Activated naive CD4-positive, alpha-beta T cell treated with anti-CD3 and anti-CD28 coated beads, Interleukin-2, amount 50 U/mL, for 24 hours (primary cell): ENCODE data around the gene C16orf95.

Experiments used
- H3K27ac Mint-ChIP-seq: one replicate; pipeline ENCODE4 v1.8.0; 2021; ENCODE audit warnings: mild to moderate bottlenecking, mixed read lengths
- H3K27me3 Mint-ChIP-seq: one replicate; pipeline ENCODE4 v1.8.0; 2021; ENCODE audit warnings: mixed read lengths
- H3K36me3 Mint-ChIP-seq: one replicate; pipeline ENCODE4 v1.8.0; 2021; ENCODE audit warnings: mixed read lengths
- H3K4me1 Mint-ChIP-seq: one replicate; pipeline ENCODE4 v1.8.0; 2021; ENCODE audit warnings: mixed read lengths
- H3K4me3 Mint-ChIP-seq: one replicate; pipeline ENCODE4 v1.8.0; 2021; ENCODE audit warnings: mild to moderate bottlenecking, mixed read lengths
- H3K9me3 Mint-ChIP-seq: one replicate; pipeline ENCODE4 v1.8.0; 2021; ENCODE audit warnings: mixed read lengths

The C16orf95 gene

DNA sequence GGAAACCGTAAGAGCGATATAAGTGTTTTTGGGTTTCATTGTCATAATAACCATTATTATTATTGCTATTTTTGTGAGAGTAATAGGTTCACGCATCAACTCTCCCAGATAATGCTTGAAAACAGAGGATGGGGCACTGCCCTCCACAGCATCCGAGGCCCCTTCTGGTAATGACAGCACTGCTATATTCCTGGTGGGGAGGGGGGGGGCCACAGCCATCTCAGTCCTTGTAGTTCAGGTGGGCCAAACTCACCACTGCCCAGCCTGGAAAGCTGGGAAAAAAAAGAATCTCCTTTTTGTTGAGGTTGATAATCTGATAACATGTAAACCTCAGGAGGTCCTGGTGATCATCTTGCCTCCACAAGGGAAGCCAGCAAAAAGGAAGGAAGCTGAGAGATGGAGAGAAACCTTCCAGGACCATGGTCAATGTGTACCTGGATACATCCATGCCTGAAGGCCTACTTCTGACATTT lies 706 bp downstream of the C16orf95 start:
- Mint-ChIP-seq H3K27ac (peak overlapping the region; percentile 98), H3K4me1 (peaks cover 14% of the 10 kb centered on the region), H3K36me3 (no peaks in the 10 kb centered on the region), H3K9me3 (no peaks in the 10 kb centered on the region), H3K27me3 (no peaks in the 10 kb centered on the region), H3K4me3 (peak overlapping the region; percentile 97)

DNA sequence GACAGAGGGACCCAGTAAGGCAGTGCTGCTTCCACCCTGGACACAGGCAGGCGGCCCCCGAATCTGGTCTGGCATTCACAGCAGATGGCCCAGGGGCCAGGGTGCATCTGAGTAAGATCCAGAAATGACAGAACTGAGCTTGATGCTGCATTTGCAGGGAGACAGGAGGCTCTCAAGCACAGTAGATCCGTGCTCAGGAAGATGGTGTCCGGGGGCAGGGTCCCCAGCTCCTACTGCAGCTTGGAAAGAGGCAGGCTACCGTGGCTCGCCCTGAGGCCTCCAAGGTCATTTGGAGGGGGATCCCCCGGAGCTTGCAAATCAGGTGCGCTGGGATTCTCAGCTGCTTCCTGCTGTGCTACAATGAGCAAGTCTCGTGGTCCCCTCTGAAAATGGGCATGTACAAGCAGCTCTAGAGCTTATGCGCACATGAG lies 2.2 kb downstream of the C16orf95 start:
- Mint-ChIP-seq H3K36me3 (no peaks in the 10 kb centered on the region), H3K4me3 (no peak overlapping the region), H3K4me1 (peaks cover 14% of the 10 kb centered on the region), H3K27ac (no peak overlapping the region), H3K27me3 (no peaks in the 10 kb centered on the region), H3K9me3 (no peaks in the 10 kb centered on the region)

DNA sequence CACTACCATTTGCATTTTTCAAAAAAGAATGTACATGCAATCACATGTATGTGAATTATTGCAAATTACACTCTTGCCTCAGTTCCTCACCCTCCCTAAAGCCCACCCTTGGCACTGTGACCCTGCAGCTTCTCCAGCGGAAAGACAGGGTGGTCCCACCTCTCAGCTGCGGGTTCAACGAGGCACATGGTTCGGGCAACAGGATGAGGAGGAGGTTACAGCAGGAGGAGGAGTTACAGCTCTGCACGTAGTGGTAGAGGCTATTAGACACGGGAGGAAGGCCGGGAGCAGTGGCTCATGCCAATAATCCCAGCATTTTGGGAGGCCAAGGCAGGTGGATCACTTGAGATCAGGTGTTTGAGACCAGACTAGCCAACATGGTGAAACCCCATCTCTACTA lies 5.2 kb downstream of the C16orf95 start:
- Mint-ChIP-seq H3K36me3 (peaks cover 6% of the 10 kb centered on the region), H3K27ac (no peak overlapping the region)

DNA sequence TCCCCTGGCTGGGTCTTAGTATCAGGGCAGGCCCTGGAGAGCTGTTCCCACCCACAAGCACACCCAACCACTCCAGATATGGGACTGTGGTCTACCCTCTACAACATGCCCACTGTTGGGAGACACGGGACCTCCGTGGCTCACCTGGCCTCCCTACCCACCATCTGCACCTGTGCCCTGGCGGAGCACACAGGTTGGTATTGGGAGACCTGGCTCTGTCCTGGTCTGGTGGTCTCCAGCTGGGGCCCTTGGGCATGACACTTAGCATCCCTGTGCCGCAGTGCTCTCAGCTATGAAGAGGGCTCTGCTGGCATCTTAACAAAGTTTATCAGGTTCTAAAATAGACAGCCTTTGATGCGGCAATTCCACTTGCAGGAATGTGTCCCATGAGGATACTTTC lies 5.8 kb downstream of the C16orf95 start:
- no peaks in the 10 kb centered on the region for H3K27me3 Mint-ChIP-seq
- H3K27ac Mint-ChIP-seq = no peak overlapping the region
- H3K4me3 Mint-ChIP-seq = no peak overlapping the region
- no peaks in the 10 kb centered on the region for H3K9me3 Mint-ChIP-seq
- H3K36me3 Mint-ChIP-seq = peaks cover 6% of the 10 kb centered on the region
- H3K4me1 Mint-ChIP-seq = no peaks in the 10 kb centered on the region

More for the DNA sequence above, 5.2 kb downstream of the C16orf95 start:
- Mint-ChIP-seq H3K9me3 (no peaks in the 10 kb centered on the region), H3K27me3 (no peaks in the 10 kb centered on the region), H3K4me3 (no peak overlapping the region), H3K4me1 (no peaks in the 10 kb centered on the region)

DNA sequence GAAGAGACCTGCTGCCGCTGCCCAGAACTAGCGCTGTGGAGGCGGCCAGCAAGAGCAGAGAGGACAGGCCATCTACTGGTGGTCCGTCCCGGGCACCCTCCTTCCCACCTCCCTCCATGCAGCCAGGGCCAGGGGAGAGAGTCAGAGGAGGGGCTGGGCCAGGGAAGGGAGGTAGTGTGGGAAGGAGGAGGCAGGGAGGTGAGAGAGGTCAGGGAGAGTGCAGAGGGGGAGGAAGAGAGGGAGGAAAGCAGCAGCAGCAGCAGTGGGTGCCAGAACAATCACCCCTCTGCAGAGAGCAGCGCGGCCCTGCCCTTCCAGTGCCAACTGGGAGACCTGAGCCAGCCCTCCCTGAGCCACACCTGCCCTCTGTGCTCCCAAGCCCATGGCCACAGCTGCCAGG lies 6.6 kb downstream of the C16orf95 start:
- Mint-ChIP-seq H3K36me3 (peaks cover 6% of the 10 kb centered on the region), H3K9me3 (no peaks in the 10 kb centered on the region), H3K4me1 (no peaks in the 10 kb centered on the region), H3K4me3 (no peak overlapping the region), H3K27ac (no peak overlapping the region), H3K27me3 (no peaks in the 10 kb centered on the region)

DNA sequence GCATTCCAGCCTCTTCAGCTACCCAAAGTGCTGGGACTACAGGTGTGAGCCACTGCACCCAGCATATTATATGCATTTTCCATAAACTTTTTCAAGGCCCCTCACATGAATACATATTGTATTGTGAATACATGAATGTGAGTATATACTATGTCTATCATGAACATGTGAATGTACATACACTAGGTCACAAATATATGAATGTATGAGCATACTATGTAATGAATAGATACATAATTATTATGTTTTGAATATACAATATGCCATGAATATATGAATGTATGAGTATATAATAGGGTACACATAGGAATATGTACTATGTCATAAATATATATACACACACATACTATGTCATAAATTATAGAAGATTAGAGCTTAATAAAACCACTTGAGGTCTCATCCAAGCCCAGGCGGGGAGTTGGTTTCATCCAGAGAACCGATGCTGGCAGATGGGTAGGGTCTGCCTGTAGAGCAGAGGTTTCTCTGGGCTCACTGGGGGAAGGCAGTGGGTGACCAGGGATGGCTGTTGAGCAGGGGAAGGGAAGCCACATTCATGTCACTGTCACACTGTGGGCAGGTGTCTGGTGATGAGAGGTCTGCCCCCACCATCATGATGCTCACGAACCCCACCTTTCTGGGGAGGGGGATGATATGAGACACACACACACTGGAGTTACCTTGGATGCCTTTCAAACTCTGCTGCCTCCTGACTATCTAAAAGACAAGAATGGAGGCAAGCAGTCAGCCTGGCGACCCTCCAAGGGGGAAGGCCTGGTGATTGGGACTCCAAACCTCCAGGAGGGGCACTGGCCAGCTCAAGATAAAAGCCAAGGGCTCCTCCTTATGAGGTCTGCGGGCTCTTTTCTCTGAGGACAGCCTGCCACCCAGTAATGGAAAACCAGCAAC lies 7.3 kb downstream of the C16orf95 start:
- Mint-ChIP-seq H3K27ac (no peak overlapping the region), H3K4me3 (no peak overlapping the region), H3K4me1 (no peaks in the 10 kb centered on the region), H3K9me3 (no peaks in the 10 kb centered on the region), H3K27me3 (no peaks in the 10 kb centered on the region), H3K36me3 (peaks cover 6% of the 10 kb centered on the region)

DNA sequence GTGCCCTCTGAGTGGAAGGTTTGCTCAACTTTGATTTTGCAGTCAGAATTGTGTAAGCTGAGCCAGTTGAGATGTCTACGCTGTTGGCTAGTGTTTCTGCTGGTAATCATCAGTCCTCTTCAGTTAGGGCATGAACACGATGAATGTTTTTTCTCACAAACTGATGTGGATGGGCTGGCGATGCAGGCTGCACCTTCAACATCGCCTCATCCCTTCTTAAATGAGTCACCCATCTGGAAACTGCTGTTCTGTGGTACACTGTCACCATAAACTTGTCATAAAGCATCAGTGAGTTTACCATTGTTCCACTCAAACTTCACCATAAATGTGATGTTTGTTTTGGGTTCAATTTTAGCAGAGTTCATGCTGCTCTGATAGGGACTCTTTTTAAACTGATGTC lies 8.4 kb downstream of the C16orf95 start:
- Mint-ChIP-seq H3K27me3 (no peaks in the 10 kb centered on the region), H3K9me3 (no peaks in the 10 kb centered on the region), H3K4me1 (peaks cover 4% of the 10 kb centered on the region), H3K36me3 (peaks cover 6% of the 10 kb centered on the region), H3K4me3 (no peak overlapping the region), H3K27ac (no peak overlapping the region)

DNA sequence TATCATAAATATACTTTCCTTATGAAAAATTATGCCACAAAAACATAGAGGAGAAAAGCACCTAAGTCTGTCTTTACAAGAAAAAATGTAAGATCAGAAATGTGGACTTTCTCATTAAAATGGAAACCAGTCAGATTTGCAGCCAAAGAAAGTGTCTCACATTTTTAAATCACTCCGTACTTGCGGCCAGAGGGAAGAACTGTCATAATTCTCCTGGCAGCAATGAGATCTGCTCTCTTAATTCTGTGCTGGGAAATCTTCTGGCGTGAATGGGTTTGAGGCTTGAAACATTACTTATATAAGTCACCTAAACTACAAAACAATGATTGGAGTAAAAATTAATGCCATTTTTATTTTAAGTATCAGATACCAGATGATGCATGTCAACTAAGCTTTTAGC lies 10.7 kb downstream of the C16orf95 start:
- Mint-ChIP-seq H3K9me3 (no peaks in the 10 kb centered on the region), H3K4me1 (peaks cover 13% of the 10 kb centered on the region)

DNA sequence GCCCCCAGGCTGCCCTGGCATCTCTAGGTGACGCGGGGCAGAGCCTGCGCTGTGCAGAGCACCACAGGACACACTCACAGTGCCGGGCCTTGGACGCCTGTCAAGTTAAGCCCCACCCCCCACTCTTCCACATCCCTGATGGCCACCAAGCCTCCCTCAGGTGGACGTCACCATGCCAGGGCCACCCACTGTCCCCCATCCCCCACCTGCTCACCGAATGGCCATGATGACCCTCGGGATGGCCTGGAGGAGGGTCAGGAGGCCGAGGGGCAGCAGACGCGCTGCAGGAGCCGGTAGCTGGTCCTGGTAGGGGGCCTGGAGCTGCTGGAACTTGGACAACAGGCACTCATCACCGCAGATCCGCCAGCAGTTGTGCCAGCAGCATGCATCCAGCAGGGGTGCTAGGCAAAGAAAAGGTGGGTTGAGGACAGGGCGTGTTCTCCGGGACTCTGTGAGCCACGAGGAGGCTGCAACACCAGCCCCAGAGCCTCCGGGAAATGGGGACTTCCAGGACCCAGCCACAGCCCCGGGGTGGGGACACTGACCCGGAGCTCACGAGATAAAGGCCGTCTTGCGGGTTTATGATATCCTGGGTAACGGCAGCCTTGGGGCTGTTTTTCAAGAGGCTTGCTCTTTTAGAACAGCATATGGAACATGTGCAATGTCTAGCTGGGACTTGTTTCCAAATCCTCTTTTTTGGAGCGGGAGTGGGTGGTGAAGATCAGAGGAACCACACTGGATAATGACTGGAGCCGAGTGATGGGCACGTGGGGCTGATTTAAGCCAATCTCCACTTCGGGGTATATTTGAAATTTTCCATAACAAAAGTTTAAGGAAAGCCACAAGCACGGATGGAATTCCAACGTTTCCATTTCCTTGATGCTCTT lies 11.4 kb downstream of the C16orf95 start:
- Mint-ChIP-seq H3K4me3 (no peak overlapping the region), H3K27ac (no peak overlapping the region), H3K27me3 (no peaks in the 10 kb centered on the region), H3K4me1 (peaks cover 13% of the 10 kb centered on the region), H3K36me3 (peaks cover 6% of the 10 kb centered on the region), H3K9me3 (no peaks in the 10 kb centered on the region)

More for the DNA sequence above, 10.7 kb downstream of the C16orf95 start:
- Mint-ChIP-seq H3K27me3 (no peaks in the 10 kb centered on the region), H3K36me3 (peaks cover 6% of the 10 kb centered on the region), H3K4me3 (no peak overlapping the region), H3K27ac (no peak overlapping the region)

DNA sequence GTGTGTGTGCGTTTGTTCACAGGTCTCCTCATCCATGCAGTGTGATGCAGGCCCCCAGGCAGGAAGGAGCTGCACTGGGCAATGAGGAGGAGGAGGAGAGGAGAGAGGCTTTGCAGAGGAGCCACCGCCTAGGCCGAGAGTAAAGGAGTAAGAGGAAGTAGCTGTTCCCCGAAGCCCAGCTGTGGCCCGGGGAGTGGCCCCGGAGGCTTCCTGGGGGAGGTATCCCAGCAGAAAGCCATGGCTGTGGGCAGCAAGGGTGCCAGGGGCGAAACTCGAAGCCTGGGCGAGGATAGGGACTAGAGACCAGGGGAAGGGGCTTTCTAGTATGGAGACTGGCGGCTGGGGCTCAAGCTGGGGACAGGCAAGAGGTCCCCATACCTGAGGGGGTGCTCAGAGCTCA lies 12.2 kb downstream of the C16orf95 start:
- H3K4me3 Mint-ChIP-seq = no peak overlapping the region
- no peak overlapping the region for H3K27ac Mint-ChIP-seq
- peaks cover 6% of the 10 kb centered on the region for H3K36me3 Mint-ChIP-seq
- H3K9me3 Mint-ChIP-seq = no peaks in the 10 kb centered on the region
- peaks cover 13% of the 10 kb centered on the region for H3K4me1 Mint-ChIP-seq
- H3K27me3 Mint-ChIP-seq = no peaks in the 10 kb centered on the region

DNA sequence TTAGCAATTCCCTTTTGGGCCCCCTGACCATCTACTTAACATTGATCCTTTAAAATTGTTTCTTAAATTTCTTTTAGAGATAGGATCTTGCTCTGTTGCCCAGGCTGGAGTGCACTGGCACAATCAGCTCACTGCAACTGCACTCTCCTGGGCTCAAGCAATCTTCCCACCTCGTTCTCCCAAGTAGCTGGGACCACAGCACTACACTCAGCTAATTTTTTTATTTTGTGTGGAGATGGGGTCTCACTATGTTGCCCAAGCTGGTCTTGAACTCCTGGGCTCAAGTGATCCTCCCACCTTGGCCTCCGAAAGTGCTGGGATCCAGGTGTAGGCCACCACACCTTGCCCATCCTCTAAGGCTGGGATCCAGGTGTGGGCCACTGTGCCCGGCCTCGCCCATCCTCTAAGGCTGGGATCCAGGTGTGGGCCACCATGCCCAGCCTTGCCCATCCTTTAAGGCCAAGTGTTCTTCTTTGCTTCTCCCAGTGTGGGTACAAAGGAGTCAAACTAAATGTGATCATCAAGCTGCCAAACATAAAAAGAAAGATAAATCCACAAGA lies 13.2 kb downstream of the C16orf95 start:
- Mint-ChIP-seq H3K4me1 (peaks cover 13% of the 10 kb centered on the region), H3K36me3 (peaks cover 6% of the 10 kb centered on the region), H3K27ac (no peak overlapping the region), H3K9me3 (no peaks in the 10 kb centered on the region), H3K27me3 (no peaks in the 10 kb centered on the region), H3K4me3 (no peak overlapping the region)

DNA sequence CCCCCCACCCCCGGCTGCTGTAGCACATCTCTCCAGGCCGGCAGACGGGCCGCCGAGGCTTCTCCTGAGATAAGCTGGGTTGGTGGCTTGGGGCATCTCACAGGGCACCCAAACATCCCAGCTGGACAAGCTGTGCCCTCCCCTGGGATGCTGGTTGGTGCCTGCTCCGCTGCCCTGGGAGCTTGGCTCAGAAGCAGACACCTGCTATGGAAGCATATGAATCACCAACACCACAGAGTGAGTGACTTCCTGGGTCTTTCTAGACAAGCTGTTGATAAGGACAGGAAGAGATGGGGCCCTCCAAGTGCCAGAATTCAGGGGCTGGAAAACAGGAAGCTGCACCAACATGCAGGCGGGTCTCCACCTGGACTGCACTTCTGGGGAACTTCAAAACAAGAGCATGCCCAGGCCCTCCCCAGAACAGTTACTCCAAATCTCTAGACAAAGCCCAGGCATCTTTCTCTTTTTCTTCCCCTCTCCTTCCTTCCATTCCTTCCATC lies 13.7 kb downstream of the C16orf95 start:
- peaks cover under 1% of the 10 kb centered on the region for H3K36me3 Mint-ChIP-seq
- no peaks in the 10 kb centered on the region for H3K9me3 Mint-ChIP-seq
- peaks cover 13% of the 10 kb centered on the region for H3K4me1 Mint-ChIP-seq
- H3K27me3 Mint-ChIP-seq = no peaks in the 10 kb centered on the region
- H3K27ac Mint-ChIP-seq = no peak overlapping the region
- no peak overlapping the region for H3K4me3 Mint-ChIP-seq

DNA sequence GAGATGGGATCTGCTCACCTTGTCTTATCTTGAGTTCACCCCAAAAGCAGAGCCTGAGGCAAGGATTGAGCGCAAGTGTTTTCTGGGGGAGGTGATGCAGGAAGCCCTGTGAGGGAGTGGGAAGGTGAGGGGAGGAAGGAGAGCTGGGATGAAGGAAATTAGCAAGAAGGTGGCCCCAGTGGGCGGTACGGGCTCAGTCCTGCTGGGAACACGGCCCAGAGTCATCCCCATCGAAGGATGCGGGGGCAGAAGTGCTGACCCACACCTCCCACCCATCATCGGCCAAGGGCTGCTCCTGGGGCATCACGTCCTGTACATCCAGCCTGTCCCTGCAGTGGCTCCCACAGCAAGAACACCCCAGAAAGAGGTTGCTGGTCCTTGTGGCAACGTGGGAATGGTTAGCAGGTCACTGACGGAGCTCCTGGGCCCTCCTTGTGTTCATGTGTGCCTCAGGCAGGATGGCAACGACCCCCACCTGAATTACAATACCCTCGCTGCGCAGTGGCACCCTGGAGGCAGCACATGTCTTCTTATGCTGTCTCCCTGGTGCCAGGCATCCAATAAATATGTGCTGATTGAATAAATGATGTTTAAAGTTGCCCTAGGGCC lies 18.2 kb downstream of the C16orf95 start:
- Mint-ChIP-seq H3K27me3 (no peaks in the 10 kb centered on the region), H3K9me3 (no peaks in the 10 kb centered on the region), H3K4me3 (no peak overlapping the region), H3K4me1 (peaks cover 14% of the 10 kb centered on the region), H3K36me3 (no peaks in the 10 kb centered on the region), H3K27ac (no peak overlapping the region)

DNA sequence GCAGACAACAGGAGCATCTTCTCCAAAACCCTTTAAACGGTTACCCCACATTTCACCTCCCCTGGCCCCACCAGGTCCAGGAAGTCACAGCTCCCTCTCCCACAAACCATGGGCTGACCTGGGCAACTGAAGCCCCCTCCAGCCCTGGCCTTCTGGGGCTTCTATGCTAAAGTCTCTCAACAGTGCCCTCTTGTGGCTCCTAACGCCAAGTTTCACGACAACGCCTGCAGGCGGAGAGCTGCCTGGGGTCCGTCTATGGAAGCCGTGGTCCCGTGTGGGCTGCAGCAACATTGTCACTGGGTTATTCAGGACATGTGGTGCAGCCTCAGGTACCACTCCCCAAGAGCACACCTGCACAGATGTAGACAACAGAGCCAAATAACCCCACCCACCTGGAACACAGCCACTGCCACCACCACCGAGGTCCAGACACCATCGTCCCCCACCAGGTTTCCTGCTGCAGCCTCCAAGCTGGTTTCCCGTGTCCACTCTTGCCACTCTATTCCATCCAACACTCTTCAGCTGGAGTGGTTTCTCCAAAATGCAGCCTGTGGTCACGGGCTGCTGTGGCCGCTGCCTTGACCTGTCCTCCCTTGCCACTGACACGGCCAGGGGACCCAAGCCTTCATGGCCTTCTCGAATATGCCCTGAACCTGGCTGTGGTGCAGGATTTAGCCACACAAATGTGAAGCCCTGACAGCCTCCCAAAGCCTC lies 19.1 kb downstream of the C16orf95 start:
- Mint-ChIP-seq H3K36me3 (no peaks in the 10 kb centered on the region), H3K4me1 (peaks cover 7% of the 10 kb centered on the region), H3K27ac (no peak overlapping the region), H3K4me3 (no peak overlapping the region), H3K27me3 (no peaks in the 10 kb centered on the region), H3K9me3 (no peaks in the 10 kb centered on the region)

DNA sequence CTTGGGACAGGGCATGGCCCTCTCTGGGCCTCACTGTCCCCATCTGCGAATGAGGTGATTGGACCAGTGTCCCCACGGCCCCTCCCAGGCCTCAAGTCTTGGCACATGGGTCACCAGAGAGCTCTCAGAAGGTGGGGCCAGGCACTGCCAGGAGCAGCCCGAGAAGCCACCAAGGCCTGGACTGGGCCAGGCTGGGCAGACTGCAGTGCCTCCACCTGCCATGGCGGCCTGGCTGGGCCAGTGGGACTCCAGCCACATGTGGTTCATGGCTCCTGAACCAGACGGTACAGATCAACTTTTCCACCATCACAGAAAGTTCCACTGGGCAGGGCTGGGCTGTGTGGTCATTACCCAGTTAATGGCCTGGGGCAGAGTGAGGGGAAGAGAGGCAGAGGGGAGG lies 19.8 kb downstream of the C16orf95 start:
- Mint-ChIP-seq H3K27me3 (no peaks in the 10 kb centered on the region), H3K36me3 (no peaks in the 10 kb centered on the region), H3K9me3 (no peaks in the 10 kb centered on the region), H3K4me3 (no peak overlapping the region), H3K27ac (no peak overlapping the region), H3K4me1 (peaks cover 7% of the 10 kb centered on the region)
